Transverse colon (tissue), 4 donors: ENCODE measurements around the gene CDC14A.

Source experiments
- CTCF ChIP-seq, 5 experiments: fragments of 200-600 bp in 3 of 5; fragments of 450-650 bp in 2 of 5; sonication (generic) in 3 of 5; IDR thresholded peaks; 1 replicate in 2 of 5; 2 replicates in 3 of 5; pipeline ENCODE4 v1.5.1; 2016 to 2017; ENCODE audit warnings: antibody characterized with exemption in 5 of 5, inconsistent platforms in 3 of 5, mild to moderate bottlenecking in 2 of 5, moderate library complexity in 1 of 5
- EP300 ChIP-seq: sonication (generic); formaldehyde crosslinking; IDR thresholded peaks from one replicate; pipeline ENCODE4 v1.6.1; 2017; ENCODE audit warnings: antibody characterized with exemption, low read depth
- POLR2A ChIP-seq: fragments of 450-650 bp; IDR thresholded peaks from one replicate; pipeline ENCODE4 v1.6.1; 2016; ENCODE audit warnings: antibody characterized with exemption, mild to moderate bottlenecking, moderate library complexity
- POLR2AphosphoS5 ChIP-seq, 3 donors: sonication (generic); formaldehyde crosslinking; IDR thresholded peaks; one replicate each; pipeline ENCODE4 v1.6.1; 2016; ENCODE audit warnings: antibody characterized with exemption in 3 of 3

- no peak for TF ChIP-seq CTCF (IDR thresholded peaks at IDR 0.05)
- TF ChIP-seq POLR2A = no peak
- no peak for TF ChIP-seq EP300
- peak in 2 of 3 donors; percentile 5 to 45 for TF ChIP-seq POLR2AphosphoS5 (IDR thresholded peaks at IDR 0.05)
Observed at GRCh38 chr1:100414693-100415497, 62.6 kb downstream of the CDC14A start.
